WTC11 (cell line): Measurements from ENCODE around the gene TIAM2.
"Not testable (repeated sequence)": the region's sequence is repeated elsewhere in the genome, so short reads cannot be mapped to it uniquely, and the experiment has no call there.

Experiments
- CREB1 ChIP-seq: sonication (generic); formaldehyde crosslinking; IDR thresholded peaks from 2 replicates; pipeline ENCODE4 v1.8.0; 2023; ENCODE audit warnings: mild to moderate bottlenecking, missing genetic modification reagents
- CTCF ChIP-seq: fragments of 200-600 bp; IDR thresholded peaks from 2 replicates; pipeline ENCODE4 v1.8.0; 2022; ENCODE audit warnings: antibody characterized with exemption
- HMGXB4 ChIP-seq: sonication (generic); formaldehyde crosslinking; IDR thresholded peaks from 2 replicates; pipeline ENCODE4 v1.8.1; 2023; ENCODE audit warnings: mild to moderate bottlenecking, moderate library complexity, missing genetic modification reagents
- PREB ChIP-seq: sonication (generic); formaldehyde crosslinking; IDR thresholded peaks from 2 replicates; pipeline ENCODE4 v1.8.1; 2022; ENCODE audit warnings: mild to moderate bottlenecking, missing genetic modification reagents, moderate library complexity, borderline replicate concordance
- ZNF121 ChIP-seq: sonication (generic); formaldehyde crosslinking; IDR thresholded peaks from 2 replicates; pipeline ENCODE4 v1.8.0; 2023; ENCODE audit warnings: missing genetic modification reagents

- not testable (repeated sequence) for TF ChIP-seq PREB (CRISPR knock-in tag); CTCF; ZNF121 (CRISPR knock-in tag); CREB1; HMGXB4 (CRISPR knock-in tag)
Measured at GRCh38 chr6:155268088-155268867, 273.2 kb downstream of the TIAM2 start.
